GM12891 (cell line): ENCODE data around the gene CFAP52.

ENCODE experiments used
- POLR2A ChIP-seq: IDR thresholded peaks from 2 replicates; pipeline ENCODE4 v1.6.1; 2011; ENCODE audit warnings: low read depth, low read length, control low read depth
- POLR2AphosphoS5 ChIP-seq: IDR thresholded peaks from 2 replicates; pipeline ENCODE4 v1.6.1; 2011; ENCODE audit warnings: low read depth, low read length, control low read depth
- TAF1 ChIP-seq: IDR thresholded peaks from 2 replicates; pipeline ENCODE4 v1.6.1; 2011; ENCODE audit warnings: low read depth, low read length, control low read depth

- TF ChIP-seq POLR2AphosphoS5 (no peak), POLR2A (no peak), TAF1 (no peak)
Measured at GRCh38 chr17:9571201-9571600, 5.2 kb upstream of the CFAP52 start.
